ENCODE measurements around the gene RFFL.
"Not testable (repeated sequence)": the region's sequence is repeated elsewhere in the genome, so short reads cannot be mapped to it uniquely, and the experiment has no call there.

Gene RFFL

GRCh38 chr17:35046740-35047283, 16.7 kb downstream of the RFFL start:
- peak; percentile 79 for DNase-seq

GRCh38 chr17:35046245-35046644, 17.3 kb downstream of the RFFL start:
- DNase-seq, result no peak

GRCh38 chr17:35045458-35045979, 18.0 kb downstream of the RFFL start:
- not testable (repeated sequence) for DNase-seq

- no peak for DNase-seq
Observed at GRCh38 chr17:35044181-35044580, 19.3 kb downstream of the RFFL start.

- DNase-seq, result no peak
Observed at GRCh38 chr17:35041390-35041789, 22.1 kb downstream of the RFFL start.

GRCh38 chr17:35038453-35038852, 25.1 kb downstream of the RFFL start:
- no peak for DNase-seq

GRCh38 chr17:35030780-35031179, 32.7 kb downstream of the RFFL start:
- no peak for DNase-seq

GRCh38 chr17:35028531-35029262, 34.8 kb downstream of the RFFL start:
- no peak for DNase-seq

GRCh38 chr17:35028097-35028496, 35.4 kb downstream of the RFFL start:
- DNase-seq, result not testable (repeated sequence)

- no peak for DNase-seq
Observed at GRCh38 chr17:35025541-35025940, 38.0 kb downstream of the RFFL start.

GRCh38 chr17:35023538-35023937, 40.0 kb downstream of the RFFL start:
- no peak for DNase-seq

- peak; percentile 81 for DNase-seq
Observed at GRCh38 chr17:35022536-35023063, 40.9 kb downstream of the RFFL start.

GRCh38 chr17:35021520-35022380, 41.8 kb downstream of the RFFL start:
- DNase-seq, result no peak

- no peak for DNase-seq
Observed at GRCh38 chr17:35019386-35020179, 43.9 kb downstream of the RFFL start.

- no peak for DNase-seq
Observed at GRCh38 chr17:35018814-35019213, 44.7 kb downstream of the RFFL start.

- DNase-seq, result no peak
Observed at GRCh38 chr17:35017021-35017420, 46.5 kb downstream of the RFFL start.

GRCh38 chr17:35016369-35016768, 47.1 kb downstream of the RFFL start:
- no peak for DNase-seq

GRCh38 chr17:35011671-35012216, 51.8 kb downstream of the RFFL start:
- DNase-seq, result no peak

GRCh38 chr17:35010093-35010492, 53.4 kb downstream of the RFFL start:
- DNase-seq, result no peak

- DNase-seq, result no peak
Observed at GRCh38 chr17:35006961-35007360, 56.5 kb downstream of the RFFL start.

GRCh38 chr17:35006345-35006744, 57.2 kb downstream of the RFFL start:
- no peak for DNase-seq

GRCh38 chr17:35003778-35004177, 59.7 kb downstream of the RFFL start:
- DNase-seq, result no peak
